ENCODE results near the gene IL21R.

The IL21R gene

DNA sequence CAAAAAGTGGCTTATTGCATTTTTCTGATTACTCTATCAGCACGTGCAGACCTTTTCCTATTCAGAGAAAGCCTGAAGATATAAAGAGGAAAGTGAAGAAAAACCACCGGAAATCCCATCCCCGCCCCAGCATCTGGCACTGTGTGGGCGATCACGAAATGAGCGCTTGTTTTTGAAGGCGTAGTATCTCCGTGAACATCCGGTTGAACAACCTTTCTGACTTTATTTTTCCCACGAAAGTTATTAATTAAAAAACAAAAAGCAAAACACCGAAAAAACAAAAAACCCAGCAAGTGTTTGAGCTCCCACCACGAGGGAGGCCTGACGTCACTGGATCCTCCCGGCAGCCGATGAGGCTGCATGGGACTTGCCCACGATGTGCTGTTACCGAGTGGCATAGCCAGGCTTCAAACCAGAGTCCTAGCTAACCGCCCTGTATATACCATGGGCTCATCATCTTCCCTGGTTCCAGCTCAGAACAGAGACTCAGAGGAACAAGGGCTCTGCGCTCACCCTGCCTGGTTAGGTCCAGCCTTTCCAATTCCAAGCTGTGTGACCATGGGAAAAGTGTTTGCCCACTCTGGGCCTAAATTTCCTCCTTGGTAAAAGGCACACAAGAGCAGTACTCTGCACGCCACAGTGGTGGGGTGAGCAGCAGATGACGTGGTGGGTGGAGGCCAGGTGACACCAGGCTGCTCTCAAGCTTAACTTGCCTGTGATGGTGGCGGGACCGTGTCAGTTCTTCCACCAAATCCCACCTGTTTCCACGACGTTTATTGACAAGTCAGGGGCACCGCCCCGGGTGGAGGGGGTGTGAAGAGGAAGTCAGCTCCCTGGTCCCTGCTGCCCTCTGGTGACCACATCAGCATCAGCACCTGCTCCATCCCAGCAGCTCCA, 34.3 kb upstream of the IL21R start:
- TF ChIP-seq FOXP2 (optimal IDR thresholded peaks at IDR 0.05; ENCODE audit: borderline replicate concordance, extremely low read depth, extremely low read length, insufficient read depth) (peak; percentile 36), TAF1 (IDR thresholded peaks at IDR 0.05; ENCODE audit: borderline replicate concordance, insufficient read depth, low read length) (no peak), POLR2AphosphoS5 (IDR thresholded peaks at IDR 0.05; ENCODE audit: low read depth, low read length) (no peak)

DNA sequence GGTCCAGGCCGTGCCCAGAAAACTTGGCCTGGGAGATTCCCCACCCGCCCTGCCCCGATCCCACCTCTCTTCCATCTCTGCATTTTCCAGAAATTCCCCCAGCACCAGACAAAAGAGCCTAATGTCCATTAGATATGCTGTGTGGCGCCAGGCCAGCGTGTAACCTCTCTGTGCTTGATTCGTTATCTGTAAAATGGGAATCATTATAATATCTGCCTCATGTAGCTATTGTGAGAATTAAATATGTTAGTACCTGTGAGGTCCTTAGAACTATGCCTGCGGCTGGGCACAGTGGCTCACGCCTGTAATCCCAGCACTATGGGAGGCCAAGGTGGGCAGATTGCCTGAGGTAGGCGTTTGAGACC, 33.6 kb upstream of the IL21R start:
- no peak for TF ChIP-seq TAF1 (IDR thresholded peaks at IDR 0.05; ENCODE audit: borderline replicate concordance, insufficient read depth, low read length)
- TF ChIP-seq, protein P1, sequence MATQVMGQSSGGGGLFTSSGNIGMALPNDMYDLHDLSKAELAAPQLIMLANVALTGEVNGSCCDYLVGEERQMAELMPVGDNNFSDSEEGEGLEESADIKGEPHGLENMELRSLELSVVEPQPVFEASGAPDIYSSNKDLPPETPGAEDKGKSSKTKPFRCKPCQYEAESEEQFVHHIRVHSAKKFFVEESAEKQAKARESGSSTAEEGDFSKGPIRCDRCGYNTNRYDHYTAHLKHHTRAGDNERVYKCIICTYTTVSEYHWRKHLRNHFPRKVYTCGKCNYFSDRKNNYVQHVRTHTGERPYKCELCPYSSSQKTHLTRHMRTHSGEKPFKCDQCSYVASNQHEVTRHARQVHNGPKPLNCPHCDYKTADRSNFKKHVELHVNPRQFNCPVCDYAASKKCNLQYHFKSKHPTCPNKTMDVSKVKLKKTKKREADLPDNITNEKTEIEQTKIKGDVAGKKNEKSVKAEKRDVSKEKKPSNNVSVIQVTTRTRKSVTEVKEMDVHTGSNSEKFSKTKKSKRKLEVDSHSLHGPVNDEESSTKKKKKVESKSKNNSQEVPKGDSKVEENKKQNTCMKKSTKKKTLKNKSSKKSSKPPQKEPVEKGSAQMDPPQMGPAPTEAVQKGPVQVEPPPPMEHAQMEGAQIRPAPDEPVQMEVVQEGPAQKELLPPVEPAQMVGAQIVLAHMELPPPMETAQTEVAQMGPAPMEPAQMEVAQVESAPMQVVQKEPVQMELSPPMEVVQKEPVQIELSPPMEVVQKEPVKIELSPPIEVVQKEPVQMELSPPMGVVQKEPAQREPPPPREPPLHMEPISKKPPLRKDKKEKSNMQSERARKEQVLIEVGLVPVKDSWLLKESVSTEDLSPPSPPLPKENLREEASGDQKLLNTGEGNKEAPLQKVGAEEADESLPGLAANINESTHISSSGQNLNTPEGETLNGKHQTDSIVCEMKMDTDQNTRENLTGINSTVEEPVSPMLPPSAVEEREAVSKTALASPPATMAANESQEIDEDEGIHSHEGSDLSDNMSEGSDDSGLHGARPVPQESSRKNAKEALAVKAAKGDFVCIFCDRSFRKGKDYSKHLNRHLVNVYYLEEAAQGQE (IDR thresholded peaks at IDR 0.05; ENCODE audit: insufficient read depth in 1 of 2, low read depth in 2 of 2, low read length in 2 of 2): no peak
- no peak for TF ChIP-seq SIN3A (IDR thresholded peaks at IDR 0.05; ENCODE audit: borderline replicate concordance, insufficient read depth, low read length)
- no peak for TF ChIP-seq FOXP2 (optimal IDR thresholded peaks at IDR 0.05; ENCODE audit: borderline replicate concordance, extremely low read depth, extremely low read length, insufficient read depth)
- no peak for TF ChIP-seq POLR2AphosphoS5 (IDR thresholded peaks at IDR 0.05; ENCODE audit: low read depth, low read length)

DNA sequence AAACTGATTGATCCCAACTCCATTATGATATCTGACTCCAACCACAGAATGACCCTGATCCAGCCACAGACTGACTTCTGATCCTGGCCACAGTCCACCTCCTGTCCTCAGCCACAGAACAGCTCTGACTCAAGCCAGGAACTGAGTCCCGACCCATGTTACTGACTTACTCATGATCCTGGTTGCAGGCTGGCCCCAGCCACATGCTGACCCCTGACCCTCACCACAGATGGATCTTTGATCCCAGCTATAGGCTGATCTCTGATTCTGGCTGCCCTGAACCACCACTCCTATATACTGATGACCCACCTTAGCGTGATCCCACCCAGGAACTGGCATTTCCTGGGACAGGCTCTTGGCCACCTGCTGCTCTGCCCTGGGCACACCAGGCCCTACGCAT, 32.2 kb upstream of the IL21R start:
- TF ChIP-seq POLR2AphosphoS5 (IDR thresholded peaks at IDR 0.05; ENCODE audit: low read depth, low read length): no peak
- TF ChIP-seq, protein P1 (IDR thresholded peaks at IDR 0.05; ENCODE audit: insufficient read depth in 1 of 2, low read depth in 2 of 2, low read length in 2 of 2): no peak
- no peak for TF ChIP-seq FOXP2 (optimal IDR thresholded peaks at IDR 0.05; ENCODE audit: borderline replicate concordance, extremely low read depth, extremely low read length, insufficient read depth)
- TF ChIP-seq SIN3A (IDR thresholded peaks at IDR 0.05; ENCODE audit: borderline replicate concordance, insufficient read depth, low read length): no peak
- no peak for TF ChIP-seq TAF1 (IDR thresholded peaks at IDR 0.05; ENCODE audit: borderline replicate concordance, insufficient read depth, low read length)

DNA sequence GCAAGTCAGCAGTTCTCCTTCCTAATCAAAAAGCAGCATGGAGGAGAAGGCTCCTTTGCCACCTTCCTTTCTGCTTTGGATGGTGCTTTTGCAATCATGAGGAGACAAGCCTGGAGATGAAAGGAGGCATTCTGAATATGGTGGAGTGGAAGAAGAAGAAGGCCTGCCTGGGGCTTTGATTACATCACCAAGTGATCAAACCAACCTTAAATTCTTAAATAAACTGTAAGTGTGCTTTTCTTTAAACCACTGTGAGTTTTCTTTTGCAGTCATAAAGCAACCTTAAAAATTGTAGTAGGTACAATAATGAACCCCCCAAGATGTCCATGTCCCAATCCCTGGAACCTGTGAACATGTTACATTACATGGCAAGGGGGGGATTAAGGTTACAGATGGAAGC, 31.7 kb upstream of the IL21R start:
- TF ChIP-seq, protein P1 (IDR thresholded peaks at IDR 0.05; ENCODE audit: insufficient read depth in 1 of 2, low read depth in 2 of 2, low read length in 2 of 2): no peak
- TF ChIP-seq FOXP2 (optimal IDR thresholded peaks at IDR 0.05; ENCODE audit: borderline replicate concordance, extremely low read depth, extremely low read length, insufficient read depth) (no peak), POLR2AphosphoS5 (IDR thresholded peaks at IDR 0.05; ENCODE audit: low read depth, low read length) (no peak), SIN3A (IDR thresholded peaks at IDR 0.05; ENCODE audit: borderline replicate concordance, insufficient read depth, low read length) (no peak), TAF1 (IDR thresholded peaks at IDR 0.05; ENCODE audit: borderline replicate concordance, insufficient read depth, low read length) (no peak)

DNA sequence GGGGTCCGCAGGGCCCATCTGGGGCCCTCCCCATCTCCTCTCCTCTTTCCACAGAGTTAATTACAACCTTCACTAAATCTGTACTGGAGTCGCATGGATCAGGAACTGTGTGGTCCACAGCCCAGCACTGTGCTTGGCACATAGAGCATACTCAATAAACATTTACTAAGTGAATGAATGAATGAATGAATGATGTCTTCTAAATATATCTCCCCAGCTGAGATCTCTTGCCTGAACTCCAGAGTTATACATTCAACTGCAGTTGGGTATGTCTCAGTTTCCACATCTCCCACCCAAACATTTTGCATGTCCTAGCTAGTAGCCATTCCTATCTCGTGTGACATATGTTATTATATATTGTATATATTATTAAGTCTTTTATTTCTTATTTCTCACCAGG, 28.7 kb upstream of the IL21R start:
- no peak for TF ChIP-seq SIN3A (IDR thresholded peaks at IDR 0.05; ENCODE audit: borderline replicate concordance, insufficient read depth, low read length)
- TF ChIP-seq, protein P1 (IDR thresholded peaks at IDR 0.05; ENCODE audit: insufficient read depth in 1 of 2, low read depth in 2 of 2, low read length in 2 of 2): no peak
- no peak for TF ChIP-seq POLR2AphosphoS5 (IDR thresholded peaks at IDR 0.05; ENCODE audit: low read depth, low read length)
- no peak for TF ChIP-seq TAF1 (IDR thresholded peaks at IDR 0.05; ENCODE audit: borderline replicate concordance, insufficient read depth, low read length)
- no peak for TF ChIP-seq FOXP2 (optimal IDR thresholded peaks at IDR 0.05; ENCODE audit: borderline replicate concordance, extremely low read depth, extremely low read length, insufficient read depth)

All from PFSK-1 (cell line).